H9 (cell line): ENCODE data around the gene MRPS17. TPM values are rescaled to one million over a fixed set of nuclear protein-coding genes. Genes with fewer than 3 reads are reported as not detected.

Experiments used
- DNase-seq: peaks from one replicate; pipeline ENCODE4 v3.0.0-alpha.2; 2017
- H2AFZ ChIP-seq: one replicate; pipeline ENCODE4 v1.6.1; 2013; ENCODE audit warnings: mild to moderate bottlenecking, low read length, control low read depth, moderate library complexity
- H2AK5ac ChIP-seq: 2 replicates; pipeline ENCODE4 v1.6.1; 2013; ENCODE audit warnings: low read length, control low read depth, mixed read lengths; ENCODE audit not compliant: insufficient read length
- H2BK120ac ChIP-seq: one replicate; pipeline ENCODE4 v1.6.1; 2013; ENCODE audit warnings: low read depth, mild to moderate bottlenecking, low read length, control low read depth, inconsistent platforms; ENCODE audit not compliant: poor library complexity, severe bottlenecking
- H2BK12ac ChIP-seq: 2 replicates; pipeline ENCODE4 v1.6.1; 2013; ENCODE audit warnings: low read length, control low read depth, mixed read lengths, low read depth; ENCODE audit not compliant: insufficient read length
- H2BK15ac ChIP-seq: 2 replicates; pipeline ENCODE4 v1.6.1; 2013; ENCODE audit warnings: low read depth, low read length, control low read depth
- H2BK20ac ChIP-seq: one replicate; pipeline ENCODE4 v1.6.1; 2013; ENCODE audit warnings: low read depth, mild to moderate bottlenecking, low read length, control low read depth, inconsistent platforms; ENCODE audit not compliant: poor library complexity, severe bottlenecking
- H2BK5ac ChIP-seq: 2 replicates; pipeline ENCODE4 v1.6.1; 2013; ENCODE audit warnings: low read length, control low read depth, mixed read lengths; ENCODE audit not compliant: insufficient read length
- H3K14ac ChIP-seq: 2 replicates; pipeline ENCODE4 v1.6.1; 2013; ENCODE audit warnings: low read length, control low read depth; ENCODE audit not compliant: insufficient read depth
- H3K18ac ChIP-seq: 2 replicates; pipeline ENCODE4 v1.6.1; 2013; ENCODE audit warnings: low read depth, mild to moderate bottlenecking, mixed read lengths, low read length, control low read depth; ENCODE audit not compliant: insufficient read length
- H3K23ac ChIP-seq: 2 replicates; pipeline ENCODE4 v1.6.1; 2013; ENCODE audit warnings: low read length, control low read depth, mixed read lengths, low read depth; ENCODE audit not compliant: insufficient read length
- H3K23me2 ChIP-seq: 2 replicates; pipeline ENCODE4 v1.6.1; 2013; ENCODE audit warnings: low read depth, mild to moderate bottlenecking, mixed read lengths, low read length, control low read depth; ENCODE audit not compliant: insufficient read length, poor library complexity, severe bottlenecking
- H3K27ac ChIP-seq: 2 replicates; pipeline ENCODE4 v1.5.1; 2013; ENCODE audit warnings: low read length, control low read depth, mixed read lengths, low read depth; ENCODE audit not compliant: insufficient read length
- H3K27me3 ChIP-seq: 2 replicates; pipeline ENCODE4 v1.6.1; 2013; ENCODE audit warnings: low read length, control low read depth, inconsistent platforms; ENCODE audit not compliant: insufficient read depth
- H3K4ac ChIP-seq: 2 replicates; pipeline ENCODE4 v1.6.1; 2013; ENCODE audit warnings: low read depth, mild to moderate bottlenecking, control low read depth, inconsistent platforms, low read length, moderate library complexity
- H3K4me1 ChIP-seq: 2 replicates; pipeline ENCODE4 v1.6.1; 2013; ENCODE audit warnings: low read length, control low read depth, inconsistent platforms; ENCODE audit not compliant: insufficient read depth
- H3K4me2 ChIP-seq: 2 replicates; pipeline ENCODE4 v1.6.1; 2013; ENCODE audit warnings: low read length, control low read depth, mixed read lengths; ENCODE audit not compliant: insufficient read length, insufficient read depth
- H3K56ac ChIP-seq: 2 replicates; pipeline ENCODE4 v1.6.1; 2013; ENCODE audit warnings: low read depth, mild to moderate bottlenecking, mixed read lengths, low read length, control low read depth; ENCODE audit not compliant: insufficient read length
- H3K79me1 ChIP-seq: 2 replicates; pipeline ENCODE4 v1.6.1; 2013; ENCODE audit warnings: low read depth, mild to moderate bottlenecking, moderate library complexity, low read length, control low read depth, inconsistent platforms; ENCODE audit not compliant: insufficient read depth, poor library complexity, severe bottlenecking
- H3K79me2 ChIP-seq: 2 replicates; pipeline ENCODE4 v1.6.1; 2013; ENCODE audit warnings: low read length, control low read depth, inconsistent platforms; ENCODE audit not compliant: insufficient read depth
- H3K9ac ChIP-seq: 2 replicates; pipeline ENCODE4 v1.6.1; 2013; ENCODE audit warnings: low read length, control low read depth, mixed read lengths; ENCODE audit not compliant: insufficient read length; ENCODE audit errors: extremely low read depth
- H3K9me3 ChIP-seq: one replicate; pipeline ENCODE4 v1.6.1; 2013; ENCODE audit warnings: low read depth, low read length, inconsistent platforms; ENCODE audit not compliant: control insufficient read depth
- H3T11ph ChIP-seq: one replicate; pipeline ENCODE4 v1.6.1; 2013; ENCODE audit warnings: mild to moderate bottlenecking, low read length, control low read depth, inconsistent platforms
- H4K20me1 ChIP-seq: one replicate; pipeline ENCODE4 v1.6.1; 2013; ENCODE audit not compliant: control insufficient read depth, insufficient read length, insufficient read depth
- H4K5ac ChIP-seq: 2 replicates; pipeline ENCODE4 v1.6.1; 2013; ENCODE audit warnings: low read depth, mild to moderate bottlenecking, mixed read lengths, low read length, control low read depth; ENCODE audit not compliant: insufficient read length
- H4K8ac ChIP-seq: replicated peaks from 2 replicates; pipeline ENCODE4 v1.6.1; 2013; ENCODE audit warnings: low read length, control low read depth, mixed read lengths, low read depth; ENCODE audit not compliant: insufficient read length
- H4K91ac ChIP-seq: 2 replicates; pipeline ENCODE4 v1.6.1; 2013; ENCODE audit warnings: low read depth, mild to moderate bottlenecking, moderate library complexity, mixed read lengths, low read length, control low read depth; ENCODE audit not compliant: insufficient read length
- H3K27ac Mint-ChIP-seq, 3 experiments: 2 replicates in 2 of 3; 3 replicates in 1 of 3; pipeline ENCODE4 v1.8.0; 2020 to 2021; ENCODE audit warnings: mixed read lengths in 3 of 3, mild to moderate bottlenecking in 1 of 3, moderate library complexity in 1 of 3
- H3K27me3 Mint-ChIP-seq: 2 replicates; pipeline ENCODE4 v1.8.0; 2021; ENCODE audit warnings: low read depth, mild to moderate bottlenecking, moderate library complexity, mixed read lengths
- H3K36me3 Mint-ChIP-seq, 3 experiments: 2 replicates in 2 of 3; 3 replicates in 1 of 3; pipeline ENCODE4 v1.8.0; 2020 to 2021; ENCODE audit warnings: low read depth in 3 of 3, mixed read lengths in 3 of 3; ENCODE audit not compliant: insufficient read depth in 1 of 3
- H3K4me1 Mint-ChIP-seq, 2 experiments: 2 replicates each; pipeline ENCODE4 v1.8.0; 2020; ENCODE audit warnings: mixed read lengths in 2 of 2
- H3K4me3 Mint-ChIP-seq, 2 experiments: 2 replicates in 1 of 2; 3 replicates in 1 of 2; pipeline ENCODE4 v1.8.0; 2020 to 2021; ENCODE audit warnings: mild to moderate bottlenecking in 2 of 2, mixed read lengths in 2 of 2, moderate library complexity in 1 of 2
- H3K9me3 Mint-ChIP-seq, 2 experiments: 2 replicates in 1 of 2; 3 replicates in 1 of 2; pipeline ENCODE4 v1.8.0; 2020; ENCODE audit warnings: mild to moderate bottlenecking in 2 of 2, mixed read lengths in 2 of 2, moderate library complexity in 1 of 2
- CTCF ChIP-seq: fragments of 200-600 bp; sonication (generic); conservative IDR thresholded peaks from 3 replicates; pipeline ENCODE4 v1.8.0; 2021; ENCODE audit warnings: antibody characterized with exemption, mild to moderate bottlenecking
- WGBS: extraction: QIAGEN DNeasy Blood & Tissue Kit; methylation state at CpG from one replicate; pipeline ENCODE4 v1.1.7; 2013; ENCODE audit warnings: missing lambda C conversion rate, low lambda C conversion rate, mixed read lengths; ENCODE audit not compliant: insufficient read length; ENCODE audit errors: extremely low coverage; 5-methylcytosine and 5-hydroxymethylcytosine counted together
- total RNA-seq: library from RNA; stranded (reverse); gene quantifications from 2 replicates; pipeline ENCODE4 v1.2.1, GENCODE V29; 2021

MRPS17 gene
- total RNA-seq, 1 experiment from 2014 or later: 28.0 TPM

DNA sequence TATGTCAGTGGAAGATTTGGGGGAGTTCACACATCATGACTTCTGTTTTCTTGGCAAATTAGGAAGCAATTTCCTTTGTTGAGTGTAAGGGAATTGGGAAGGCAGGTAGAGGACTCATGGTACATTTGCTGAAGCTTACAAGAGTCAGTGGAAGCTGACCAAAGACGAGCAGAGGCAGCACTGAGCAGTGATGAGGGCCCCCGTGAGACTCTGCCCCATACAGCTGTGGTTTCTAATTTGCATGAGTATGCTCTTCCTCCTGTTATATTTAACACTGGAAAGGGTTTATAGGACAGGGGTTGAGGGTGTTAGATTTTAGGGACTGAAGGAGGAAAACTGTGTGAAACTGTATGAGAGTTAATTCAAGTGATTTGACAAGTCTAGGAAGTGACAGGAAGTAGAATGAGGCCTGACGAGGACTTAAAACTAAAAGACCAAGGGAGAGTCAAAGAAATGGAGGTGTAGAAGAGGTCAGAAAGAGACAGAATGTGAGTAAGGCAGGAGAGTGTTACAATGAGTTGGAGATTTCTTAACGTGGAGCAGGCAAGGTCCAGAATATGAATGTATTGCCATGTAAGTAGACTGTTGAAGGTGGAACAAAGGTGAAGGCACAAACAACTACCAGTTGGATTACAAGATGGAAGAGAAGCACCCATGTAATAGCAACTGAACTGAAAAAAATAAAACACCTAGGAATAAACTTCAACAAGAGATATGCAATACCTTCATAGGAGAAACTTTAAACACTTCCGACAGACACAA lies 23.5 kb upstream of the MRPS17 start:
- H2BK20ac ChIP-seq: no peak overlapping the region
- H3K23me2 ChIP-seq: no peaks in the 10 kb centered on the region
- peak overlapping the region in 1 of 3 experiments; percentile 11; a peak in 1 of 7 replicates for H3K27ac Mint-ChIP-seq
- no peak overlapping the region for H3K4me2 ChIP-seq
- H2AK5ac ChIP-seq: no peak overlapping the region
- no peak overlapping the region for H2BK120ac ChIP-seq
- H3K27ac ChIP-seq: no peak overlapping the region
- H3K56ac ChIP-seq: no peak overlapping the region
- H3K9ac ChIP-seq: no peak overlapping the region
- H3K4ac ChIP-seq: no peak overlapping the region
- no peaks in the 10 kb centered on the region for H3K9me3 ChIP-seq
- H3T11ph ChIP-seq: no peak overlapping the region
- no peaks in the 10 kb centered on the region for H3K79me2 ChIP-seq
- H2BK15ac ChIP-seq: no peak overlapping the region
- no peaks in the 10 kb centered on the region for H3K79me1 ChIP-seq
- H3K23ac ChIP-seq: no peak overlapping the region
- peaks cover 2 to 16% (median 11%) of the 10 kb centered on the region in 3 experiments; a peak in 4 of 7 replicates for H3K36me3 Mint-ChIP-seq
- H4K91ac ChIP-seq: no peak overlapping the region
- no peak overlapping the region for H4K5ac ChIP-seq
- H3K4me1 Mint-ChIP-seq: peaks cover 0 to 6% of the 10 kb centered on the region in 2 experiments; a peak in 1 of 4 replicates
- H2BK12ac ChIP-seq: no peak overlapping the region
- no peak overlapping the region for H3K18ac ChIP-seq
- H3K14ac ChIP-seq: no peak overlapping the region
- no peak for DNase-seq
- no peaks in the 10 kb centered on the region for H3K27me3 ChIP-seq
- H3K4me1 ChIP-seq: no peaks in the 10 kb centered on the region
- H2AFZ ChIP-seq: no peak overlapping the region
- no peak overlapping the region for H4K8ac ChIP-seq
- H2BK5ac ChIP-seq: no peak overlapping the region
- H3K9me3 Mint-ChIP-seq: peaks cover 11 to 29% of the 10 kb centered on the region in 2 experiments; a peak in 3 of 5 replicates
- no peak overlapping the region for H3K4me3 Mint-ChIP-seq
- no peak for TF ChIP-seq CTCF
- H3K27me3 Mint-ChIP-seq: no peaks in the 10 kb centered on the region
- no peaks in the 10 kb centered on the region for H4K20me1 ChIP-seq
- WGBS: no CpG with 5 or more reads among the region's 5 CpGs
